Activated naive CD4-positive, alpha-beta T cell treated with anti-CD3 and anti-CD28 coated beads, Interleukin-2, amount 10 ng/mL, durations not matched to agents 7 days and 5 days (primary cell): Measurements from ENCODE around the gene FCHSD2.
"Not testable (repeated sequence)": the region's sequence is repeated elsewhere in the genome, so short reads cannot be mapped to it uniquely, and the experiment has no call there.

ENCODE experiments used
- CTCF ChIA-PET: fragments of 350-600 bp; sonication (Branson Sonifier 250); formaldehyde crosslinking; loops from one replicate; lab custom pipeline; 2021; ENCODE audit warnings: antibody characterized with exemption; lab: Charles Lee
- DNase-seq: peaks from one replicate; pipeline ENCODE4 v3.0.0-alpha.2; 2020
- H3K27ac Mint-ChIP-seq: one replicate; pipeline ENCODE4 v1.8.0; 2021; ENCODE audit warnings: mild to moderate bottlenecking, moderate library complexity, mixed read lengths
- H3K27me3 Mint-ChIP-seq: one replicate; pipeline ENCODE4 v1.8.0; 2021; ENCODE audit warnings: mild to moderate bottlenecking, mixed read lengths
- H3K36me3 Mint-ChIP-seq: one replicate; pipeline ENCODE4 v1.8.0; 2021; ENCODE audit warnings: mixed read lengths
- H3K4me1 Mint-ChIP-seq: one replicate; pipeline ENCODE4 v1.8.0; 2021; ENCODE audit warnings: mixed read lengths
- H3K4me3 Mint-ChIP-seq: one replicate; pipeline ENCODE4 v1.8.0; 2021; ENCODE audit warnings: mild to moderate bottlenecking, moderate library complexity, mixed read lengths
- H3K9me3 Mint-ChIP-seq: one replicate; pipeline ENCODE4 v1.8.0; 2021; ENCODE audit warnings: mixed read lengths

FCHSD2 gene

DNA sequence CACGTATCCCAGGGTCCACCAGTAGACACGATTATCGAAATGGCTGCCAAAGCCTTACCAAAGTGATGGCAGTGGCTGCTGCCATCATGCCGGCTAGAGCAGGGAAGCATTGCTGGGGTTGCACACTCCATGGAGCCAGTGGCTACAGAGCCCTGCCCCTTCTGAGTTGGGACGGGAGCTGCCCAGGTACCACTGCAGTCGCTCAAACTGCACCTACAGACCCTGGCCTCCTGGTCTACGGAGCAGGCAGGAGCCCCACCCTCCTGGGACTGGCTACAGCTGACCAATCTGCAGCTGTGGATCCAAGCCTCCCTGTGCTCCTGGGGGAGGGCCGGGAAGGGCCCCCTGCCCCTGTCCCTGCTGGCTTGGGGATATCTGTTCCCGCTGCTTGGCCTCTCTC, 216.5 kb downstream of the FCHSD2 start:
- no peak for DNase-seq
- Mint-ChIP-seq H3K9me3 (no peaks in the 10 kb centered on the region), H3K4me3 (no peak overlapping the region), H3K27ac (no peak overlapping the region), H3K4me1 (peaks cover 2% of the 10 kb centered on the region), H3K36me3 (peaks cover 5% of the 10 kb centered on the region), H3K27me3 (no peaks in the 10 kb centered on the region)
- CTCF ChIA-PET, result interaction anchor here (0.7 to 7.1 kb wide), 4 partner anchors 10 to 259 kb away, joined by 3 to 71 read pairs (median 10); no protein-coding TSS in a partner anchor

DNA sequence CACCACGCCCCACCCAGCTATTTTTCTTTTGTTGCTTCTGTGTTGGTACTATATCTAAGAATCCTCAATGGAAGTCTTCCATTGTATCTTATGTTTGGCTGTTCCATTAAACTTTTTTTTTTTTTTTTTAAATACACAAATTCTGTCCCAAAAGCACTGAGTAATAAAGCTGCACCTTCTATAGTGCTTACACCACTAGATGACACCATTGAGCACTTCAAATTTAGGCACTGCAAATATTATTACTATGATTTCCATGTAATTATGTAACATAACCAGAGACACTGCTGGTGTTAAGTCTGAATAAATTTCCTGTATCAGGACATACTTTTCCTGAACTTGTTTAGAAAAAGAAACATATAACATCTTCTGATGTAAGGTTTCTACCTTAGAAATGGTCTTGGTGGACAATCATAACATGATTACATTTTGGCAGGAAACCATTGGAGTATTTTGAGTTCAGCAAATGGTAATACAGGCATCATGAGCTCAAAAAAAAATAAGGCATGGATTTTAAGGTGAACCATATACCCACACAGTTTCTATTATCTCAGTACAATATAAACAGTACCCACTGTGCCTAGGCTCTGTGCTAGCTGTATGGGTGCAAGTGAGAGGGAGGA, 217.4 kb downstream of the FCHSD2 start:
- no peak overlapping the region for H3K27ac Mint-ChIP-seq
- CTCF ChIA-PET, result interaction anchor here (0.6 to 7.1 kb wide), 12 partner anchors 9 to 277 kb away, joined by 3 to 71 read pairs (median 3); no protein-coding TSS in a partner anchor
- no peak for DNase-seq
- H3K4me1 Mint-ChIP-seq, result peaks cover 2% of the 10 kb centered on the region
- H3K36me3 Mint-ChIP-seq, result peaks cover 4% of the 10 kb centered on the region
- no peaks in the 10 kb centered on the region for H3K9me3 Mint-ChIP-seq
- no peaks in the 10 kb centered on the region for H3K27me3 Mint-ChIP-seq
- no peak overlapping the region for H3K4me3 Mint-ChIP-seq

DNA sequence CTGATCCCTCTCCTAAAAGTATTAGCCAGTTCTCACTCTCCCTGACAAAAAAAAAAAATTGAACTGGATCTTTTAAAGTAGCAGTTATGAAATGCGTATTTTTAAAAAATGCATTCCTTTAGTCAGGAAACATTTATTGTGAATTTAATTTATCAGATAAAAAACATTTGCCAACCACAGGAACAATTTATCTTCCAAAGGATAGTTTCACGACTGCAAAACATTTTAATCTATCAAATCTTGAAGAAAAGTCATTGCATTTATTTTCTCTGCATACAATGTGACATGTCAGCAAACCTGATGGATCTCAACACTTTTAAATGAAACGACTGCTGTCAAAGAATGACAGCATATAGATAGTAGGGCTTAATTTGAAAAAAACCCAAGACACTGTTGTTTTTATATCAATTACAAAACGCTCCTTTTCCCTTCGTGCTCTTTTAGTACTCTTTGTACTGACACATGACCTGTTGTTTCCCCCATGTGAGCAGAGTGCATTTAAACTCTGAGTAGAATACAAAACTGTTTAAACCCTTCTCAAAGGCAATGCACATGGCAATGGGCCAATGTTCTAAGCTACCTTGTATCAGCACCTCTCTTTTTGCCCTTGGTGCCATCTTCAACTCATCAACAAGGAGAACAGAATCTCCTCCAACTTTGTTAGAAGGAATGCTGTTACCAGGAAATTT, 220.9 kb downstream of the FCHSD2 start:
- no peak overlapping the region for H3K4me3 Mint-ChIP-seq
- CTCF ChIA-PET, result interaction anchor here (7.1 kb wide), 1 partner anchor 257 kb away, joined by 71 read pairs; no protein-coding TSS in a partner anchor
- H3K4me1 Mint-ChIP-seq, result peaks cover 2% of the 10 kb centered on the region
- H3K36me3 Mint-ChIP-seq, result peaks cover 12% of the 10 kb centered on the region
- no peak for DNase-seq
- no peak overlapping the region for H3K27ac Mint-ChIP-seq
- no peaks in the 10 kb centered on the region for H3K27me3 Mint-ChIP-seq
- no peaks in the 10 kb centered on the region for H3K9me3 Mint-ChIP-seq

DNA sequence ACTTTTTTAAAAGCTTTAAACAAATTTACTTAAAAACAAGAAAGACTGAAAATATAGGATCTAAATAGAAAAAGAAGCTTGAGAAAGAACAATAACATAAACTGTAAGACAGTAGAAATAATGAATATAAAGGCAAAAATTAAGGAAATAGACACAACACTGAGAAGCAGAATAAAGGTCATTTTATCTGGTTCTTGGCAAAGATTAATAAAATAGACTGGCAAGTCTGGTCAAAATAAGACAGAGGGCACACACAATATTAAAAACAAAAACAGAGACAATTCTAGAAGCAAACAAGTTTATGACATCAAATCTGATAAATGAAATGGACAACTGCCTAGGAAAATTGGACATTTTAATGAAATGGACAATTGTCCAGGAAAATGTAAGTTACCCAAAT, 222.1 kb downstream of the FCHSD2 start:
- no peak for DNase-seq
- peaks cover 18% of the 10 kb centered on the region for H3K36me3 Mint-ChIP-seq
- H3K4me1 Mint-ChIP-seq, result peaks cover 2% of the 10 kb centered on the region
- CTCF ChIA-PET, result interaction anchor here (1.9 kb wide), 1 partner anchor 258 kb away, joined by 7 read pairs; no protein-coding TSS in a partner anchor
- no peak overlapping the region for H3K27ac Mint-ChIP-seq
- H3K9me3 Mint-ChIP-seq, result peaks cover 5% of the 10 kb centered on the region
- H3K27me3 Mint-ChIP-seq, result no peaks in the 10 kb centered on the region
- no peak overlapping the region for H3K4me3 Mint-ChIP-seq

DNA sequence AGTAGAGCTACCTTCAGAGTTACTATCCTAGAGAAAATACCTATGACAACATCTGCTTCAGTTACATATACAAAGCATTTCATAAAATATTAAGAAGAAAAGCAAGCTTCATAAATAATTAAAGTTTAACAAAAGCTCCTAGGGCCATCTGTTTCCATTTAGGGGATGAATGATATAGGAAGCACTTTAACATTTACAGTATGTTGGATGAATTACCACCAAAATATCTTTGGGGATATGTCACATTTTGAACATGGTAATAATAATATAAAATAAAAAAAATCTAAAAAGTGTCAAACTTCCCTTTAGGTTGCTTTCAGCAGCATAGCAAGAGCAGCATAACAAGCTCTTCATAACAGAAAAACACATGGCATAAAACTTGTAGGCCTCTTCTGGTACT, 223.3 kb downstream of the FCHSD2 start:
- no peak for DNase-seq
- no peaks in the 10 kb centered on the region for H3K4me1 Mint-ChIP-seq
- CTCF ChIA-PET, result interaction anchor here (0.7 to 1.9 kb wide), 3 partner anchors 259 to 370 kb away, joined by 3 to 7 read pairs (median 5); no protein-coding TSS in a partner anchor
- H3K9me3 Mint-ChIP-seq, result peaks cover 11% of the 10 kb centered on the region
- H3K36me3 Mint-ChIP-seq, result peaks cover 29% of the 10 kb centered on the region
- H3K27me3 Mint-ChIP-seq, result no peaks in the 10 kb centered on the region
- no peak overlapping the region for H3K27ac Mint-ChIP-seq
- H3K4me3 Mint-ChIP-seq, result no peak overlapping the region

DNA sequence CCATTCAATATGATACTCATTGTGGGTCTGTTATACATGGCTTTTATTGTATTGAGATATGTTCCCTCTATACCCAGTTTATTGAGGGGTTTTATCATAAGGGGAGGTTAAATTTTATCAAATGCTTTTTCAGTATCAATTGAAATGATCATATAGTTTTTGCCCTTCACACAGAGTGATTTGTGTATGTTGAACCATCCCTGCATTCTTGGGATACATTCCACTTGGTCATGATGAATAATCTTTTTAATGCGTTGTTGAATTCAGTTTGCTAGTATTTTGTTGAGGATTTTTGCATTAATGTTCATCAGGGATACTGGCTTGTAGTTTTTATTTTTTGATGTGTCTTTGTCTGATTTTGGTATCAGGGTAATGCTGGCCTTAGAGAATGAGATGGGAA, 229.9 kb downstream of the FCHSD2 start:
- Mint-ChIP-seq H3K27ac (no peak overlapping the region), H3K36me3 (peaks cover 51% of the 10 kb centered on the region), H3K9me3 (peaks cover 52% of the 10 kb centered on the region), H3K27me3 (no peaks in the 10 kb centered on the region), H3K4me1 (no peaks in the 10 kb centered on the region), H3K4me3 (no peak overlapping the region)
- no peak for DNase-seq
- CTCF ChIA-PET, result no interaction called here

DNA sequence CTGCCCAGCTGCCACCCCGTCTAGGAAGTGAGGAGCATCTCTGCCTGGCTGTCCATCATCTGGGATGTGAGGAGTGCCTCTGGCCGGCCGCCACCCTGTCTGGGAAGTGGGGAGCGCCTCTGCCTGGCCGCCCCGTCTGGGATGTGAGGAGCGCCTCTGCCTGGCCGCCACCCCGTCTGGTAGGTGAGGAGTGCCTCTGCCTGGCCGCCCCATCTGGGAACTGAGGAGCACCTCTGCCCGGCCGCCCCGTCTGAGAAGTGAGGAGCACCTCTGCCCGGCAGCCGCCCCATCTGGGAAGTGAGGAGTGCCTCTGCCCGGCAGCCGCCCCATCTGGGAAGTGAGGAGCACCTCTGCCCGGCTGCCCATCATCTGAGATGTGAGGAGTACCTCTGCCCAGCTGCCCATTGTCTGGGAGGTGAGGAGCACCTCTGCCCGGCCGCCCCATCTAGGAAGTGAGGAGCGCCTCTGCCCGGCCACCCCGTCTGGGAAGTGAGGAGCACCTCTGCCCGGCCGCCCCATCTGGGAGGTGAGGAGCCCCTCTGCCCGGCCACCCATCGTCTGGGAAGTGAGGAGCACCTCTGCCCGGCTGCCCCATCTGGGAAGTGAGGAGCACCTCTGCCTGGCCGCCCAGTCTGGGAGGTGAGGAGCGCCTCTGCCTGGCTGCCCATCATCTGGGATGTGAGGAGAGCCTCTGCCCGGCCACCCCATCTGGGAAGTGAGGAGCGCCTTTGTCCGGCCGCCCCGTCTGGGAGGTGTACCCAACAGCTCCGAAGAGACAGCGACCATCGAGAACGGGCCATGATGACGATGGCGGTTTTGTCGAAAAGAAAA, 232.3 kb downstream of the FCHSD2 start:
- CTCF ChIA-PET, H3K4me1 Mint-ChIP-seq, H3K4me3 Mint-ChIP-seq, H3K27me3 Mint-ChIP-seq, DNase-seq, H3K27ac Mint-ChIP-seq: not testable (repeated sequence)
- peaks cover 54% of the 10 kb centered on the region for H3K9me3 Mint-ChIP-seq
- H3K36me3 Mint-ChIP-seq, result peaks cover 41% of the 10 kb centered on the region

DNA sequence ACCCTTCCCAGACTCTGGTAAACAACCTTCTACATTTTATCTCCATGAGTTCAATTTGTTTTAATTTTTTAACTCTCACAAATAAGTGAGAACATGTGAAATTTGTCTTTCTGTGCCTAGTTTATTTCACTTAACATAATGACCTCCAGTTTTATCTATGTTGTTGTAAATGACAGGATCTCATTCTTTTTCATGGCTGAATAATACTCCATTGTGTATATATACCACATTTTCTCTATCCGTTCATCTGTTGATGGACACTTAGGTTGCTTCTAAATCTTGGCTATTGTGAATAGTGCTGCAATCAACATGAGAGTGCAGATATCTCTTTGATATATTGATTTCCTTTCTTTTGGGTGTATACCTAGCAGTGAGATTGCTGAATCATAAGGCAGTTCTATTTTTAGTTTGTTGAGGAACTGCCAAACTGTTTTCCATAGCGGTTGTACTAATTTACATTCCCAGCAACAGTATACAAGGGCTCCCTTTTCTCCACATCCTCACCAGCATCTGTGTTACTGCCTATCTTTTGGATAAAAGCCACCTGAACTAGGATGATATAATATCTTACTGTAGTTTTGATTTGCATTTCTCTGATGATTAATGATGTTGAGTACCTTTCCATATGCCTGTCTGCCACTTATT, 234.0 kb downstream of the FCHSD2 start:
- Mint-ChIP-seq H3K9me3 (peaks cover 47% of the 10 kb centered on the region), H3K4me1 (no peaks in the 10 kb centered on the region), H3K4me3 (no peak overlapping the region), H3K27ac (no peak overlapping the region), H3K27me3 (no peaks in the 10 kb centered on the region), H3K36me3 (peaks cover 28% of the 10 kb centered on the region)
- DNase-seq, result no peak
- CTCF ChIA-PET, result no interaction called here

DNA sequence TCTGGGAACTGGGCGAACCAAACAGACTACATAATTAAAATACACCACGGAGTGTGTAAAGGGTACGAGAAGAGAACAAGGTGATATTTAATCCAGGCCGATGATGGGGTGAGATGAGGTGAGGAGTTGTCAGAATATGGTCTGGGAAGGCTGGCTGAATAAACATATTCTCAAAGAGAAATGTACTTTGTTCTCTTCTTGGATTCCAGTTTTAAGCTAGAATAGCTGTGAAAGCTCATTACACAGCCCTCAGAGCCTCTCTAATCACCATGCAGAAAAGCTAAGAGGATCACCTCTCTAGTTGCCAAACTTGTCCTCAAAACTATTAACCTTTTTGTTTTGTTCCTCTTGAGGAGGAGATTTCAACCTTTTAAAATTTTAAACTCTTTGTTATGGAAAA, 238.1 kb downstream of the FCHSD2 start:
- Mint-ChIP-seq H3K9me3 (peaks cover 19% of the 10 kb centered on the region), H3K27ac (no peak overlapping the region), H3K36me3 (peaks cover 12% of the 10 kb centered on the region), H3K4me3 (no peak overlapping the region), H3K4me1 (no peaks in the 10 kb centered on the region), H3K27me3 (no peaks in the 10 kb centered on the region)
- DNase-seq, result no peak
- CTCF ChIA-PET, result no interaction called here

DNA sequence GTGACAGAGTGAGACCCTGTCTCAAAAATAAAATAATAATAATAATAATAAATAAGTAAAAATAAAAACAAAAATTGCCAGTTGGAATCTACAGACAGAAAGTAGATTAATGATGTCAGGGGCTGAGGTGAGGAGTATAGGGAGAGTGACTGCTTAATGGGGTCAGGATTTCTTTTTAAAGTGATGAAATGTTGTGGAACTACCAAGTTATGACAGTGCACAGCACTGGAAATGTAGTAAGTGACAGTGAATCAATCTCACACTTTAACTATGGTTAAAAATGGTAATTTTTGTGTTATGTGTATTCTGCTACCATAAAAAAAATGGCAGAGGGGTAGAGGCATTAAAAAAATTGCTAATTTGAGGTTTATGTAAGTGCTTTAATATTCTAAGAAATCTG, 240.7 kb downstream of the FCHSD2 start:
- no peak for DNase-seq
- Mint-ChIP-seq H3K36me3 (peaks cover 8% of the 10 kb centered on the region), H3K9me3 (peaks cover 2% of the 10 kb centered on the region), H3K27me3 (no peaks in the 10 kb centered on the region), H3K4me1 (no peaks in the 10 kb centered on the region), H3K27ac (no peak overlapping the region), H3K4me3 (no peak overlapping the region)
- CTCF ChIA-PET, result interaction anchor here (1.8 kb wide), 1 partner anchor 276 kb away, joined by 7 read pairs; no protein-coding TSS in a partner anchor

DNA sequence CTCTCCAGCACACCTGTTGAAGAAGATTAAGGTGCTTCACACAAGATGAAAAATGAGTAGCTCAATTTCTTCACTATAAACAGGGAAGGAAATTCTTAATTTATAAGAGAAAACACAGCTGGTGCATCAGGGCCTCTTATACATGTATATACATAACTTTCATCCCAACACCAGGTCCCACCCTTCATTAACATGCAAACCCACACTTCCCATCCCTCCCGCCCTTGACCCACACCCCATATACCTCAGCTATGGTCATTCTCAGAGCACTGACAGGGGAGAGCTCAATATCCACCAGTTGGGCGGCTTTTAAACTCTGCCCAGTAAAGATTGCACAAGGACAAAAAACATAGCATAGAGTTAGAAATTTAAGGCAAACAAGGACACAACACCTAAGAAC, 242.1 kb downstream of the FCHSD2 start:
- Mint-ChIP-seq H3K27ac (no peak overlapping the region), H3K4me3 (no peak overlapping the region), H3K9me3 (no peaks in the 10 kb centered on the region), H3K36me3 (peaks cover 12% of the 10 kb centered on the region), H3K27me3 (no peaks in the 10 kb centered on the region), H3K4me1 (no peaks in the 10 kb centered on the region)
- DNase-seq, result no peak
- CTCF ChIA-PET, result interaction anchor here (1.8 kb wide), 1 partner anchor 278 kb away, joined by 7 read pairs; no protein-coding TSS in a partner anchor

DNA sequence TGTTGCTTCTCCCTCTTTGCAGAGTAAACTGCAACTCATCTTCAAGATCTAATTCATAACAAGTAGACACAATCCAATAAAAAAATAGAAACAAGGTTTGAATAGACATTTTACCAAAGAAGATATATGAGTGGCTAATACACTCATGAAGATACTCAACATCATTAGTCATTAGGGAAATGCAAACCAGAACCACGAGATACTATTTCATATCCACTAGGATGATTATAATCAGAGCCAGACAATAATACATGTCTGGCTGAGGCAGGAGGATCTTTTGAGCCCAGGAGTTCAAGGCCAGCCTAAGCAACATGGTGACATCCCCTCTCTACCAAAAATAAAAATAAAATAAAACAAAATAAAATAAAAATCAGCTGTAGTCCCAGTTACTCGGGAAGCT, 242.9 kb downstream of the FCHSD2 start:
- no peaks in the 10 kb centered on the region for H3K9me3 Mint-ChIP-seq
- H3K27me3 Mint-ChIP-seq, result no peaks in the 10 kb centered on the region
- peaks cover 12% of the 10 kb centered on the region for H3K36me3 Mint-ChIP-seq
- no peak overlapping the region for H3K27ac Mint-ChIP-seq
- no peak for DNase-seq
- no peak overlapping the region for H3K4me3 Mint-ChIP-seq
- no peaks in the 10 kb centered on the region for H3K4me1 Mint-ChIP-seq
- CTCF ChIA-PET, result interaction anchor here (1.8 kb wide), 1 partner anchor 278 kb away, joined by 7 read pairs; no protein-coding TSS in a partner anchor

DNA sequence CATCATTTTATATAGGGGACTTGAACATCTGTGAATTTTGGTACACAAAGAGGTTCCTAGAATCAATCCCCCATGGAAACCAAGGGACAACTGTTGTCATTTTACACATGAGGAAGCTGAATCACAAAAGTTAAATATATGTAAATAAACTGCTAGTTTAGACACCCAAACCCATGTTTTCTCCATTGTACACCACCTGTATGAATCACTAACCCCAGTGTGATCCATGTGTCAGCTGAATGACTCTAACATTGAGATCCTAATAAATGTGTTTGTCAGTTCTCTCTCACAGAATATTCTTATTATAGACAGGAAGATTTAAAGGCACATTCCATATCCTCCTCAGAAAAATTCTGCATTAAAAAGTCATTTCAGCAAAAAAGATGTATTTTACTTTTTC, 244.6 kb downstream of the FCHSD2 start:
- H3K4me1 Mint-ChIP-seq, result no peaks in the 10 kb centered on the region
- DNase-seq, result no peak

DNA sequence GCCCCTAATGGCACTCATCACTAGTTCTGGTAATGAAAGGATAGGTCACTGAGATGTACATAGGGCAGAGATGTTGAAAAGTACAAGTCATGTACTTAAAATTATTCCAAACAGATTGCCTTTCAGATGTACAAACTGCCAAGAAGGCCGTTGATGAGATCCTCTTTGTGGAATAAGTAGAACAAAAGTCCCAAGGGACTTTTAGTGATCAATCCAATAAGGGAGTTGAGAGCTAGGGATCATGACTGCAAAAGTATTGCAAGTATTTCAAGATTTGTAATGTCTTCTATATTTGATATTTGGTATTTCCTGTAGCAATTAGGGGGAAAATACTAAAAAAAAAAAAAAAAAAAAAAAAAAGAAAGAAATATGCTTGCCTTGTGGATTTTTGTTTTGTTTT, 245.7 kb downstream of the FCHSD2 start:
- H3K27ac Mint-ChIP-seq, result no peak overlapping the region
- no peak for DNase-seq
- H3K4me3 Mint-ChIP-seq, result no peak overlapping the region
- peaks cover 9% of the 10 kb centered on the region for H3K36me3 Mint-ChIP-seq
- CTCF ChIA-PET, result no interaction called here
- H3K4me1 Mint-ChIP-seq, result no peaks in the 10 kb centered on the region
- no peaks in the 10 kb centered on the region for H3K9me3 Mint-ChIP-seq
- no peaks in the 10 kb centered on the region for H3K27me3 Mint-ChIP-seq

More for the DNA sequence above, 244.6 kb downstream of the FCHSD2 start:
- Mint-ChIP-seq H3K27me3 (no peaks in the 10 kb centered on the region), H3K36me3 (peaks cover 9% of the 10 kb centered on the region), H3K9me3 (no peaks in the 10 kb centered on the region), H3K4me3 (no peak overlapping the region), H3K27ac (no peak overlapping the region)
- CTCF ChIA-PET, result no interaction called here
